IPS-18c (cell line): ENCODE data around the gene RHD.
"Not testable (repeated sequence)": the region's sequence is repeated elsewhere in the genome, so short reads cannot be mapped to it uniquely, and the experiment has no call there.

Source experiments
- H3K4me3 ChIP-seq: 2 replicates; pipeline ENCODE4 v1.7.0; 2013; ENCODE audit warnings: low read depth, mild to moderate bottlenecking, low read length, moderate library complexity; ENCODE audit not compliant: insufficient read depth
- H3K9me3 ChIP-seq: one replicate; pipeline ENCODE4 v1.6.1; 2013; ENCODE audit warnings: mild to moderate bottlenecking, low read length, moderate library complexity; ENCODE audit not compliant: control insufficient read depth, insufficient read depth

Gene RHD

DNA sequence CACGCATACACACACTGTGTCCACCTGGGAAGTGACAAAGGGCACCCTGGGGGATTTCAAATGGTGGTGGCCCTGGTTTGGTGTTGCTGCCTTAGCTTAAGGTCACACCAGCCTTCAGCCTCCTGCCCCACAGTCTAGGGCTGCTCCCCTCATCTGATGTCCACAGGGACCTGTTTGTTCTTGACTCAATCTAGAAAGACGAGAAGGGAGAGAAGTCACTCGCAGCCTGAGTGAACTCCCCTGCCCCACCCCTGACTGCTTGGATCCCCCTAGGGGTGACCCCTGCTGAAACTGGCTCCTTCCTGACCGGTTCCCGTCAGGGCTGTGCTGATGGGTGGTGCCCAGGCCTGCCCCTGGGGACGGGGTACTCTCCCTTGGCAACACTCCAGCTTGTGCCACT is 14.9 kb downstream of the RHD start:
- not testable (repeated sequence) for H3K4me3 ChIP-seq, H3K9me3 ChIP-seq

DNA sequence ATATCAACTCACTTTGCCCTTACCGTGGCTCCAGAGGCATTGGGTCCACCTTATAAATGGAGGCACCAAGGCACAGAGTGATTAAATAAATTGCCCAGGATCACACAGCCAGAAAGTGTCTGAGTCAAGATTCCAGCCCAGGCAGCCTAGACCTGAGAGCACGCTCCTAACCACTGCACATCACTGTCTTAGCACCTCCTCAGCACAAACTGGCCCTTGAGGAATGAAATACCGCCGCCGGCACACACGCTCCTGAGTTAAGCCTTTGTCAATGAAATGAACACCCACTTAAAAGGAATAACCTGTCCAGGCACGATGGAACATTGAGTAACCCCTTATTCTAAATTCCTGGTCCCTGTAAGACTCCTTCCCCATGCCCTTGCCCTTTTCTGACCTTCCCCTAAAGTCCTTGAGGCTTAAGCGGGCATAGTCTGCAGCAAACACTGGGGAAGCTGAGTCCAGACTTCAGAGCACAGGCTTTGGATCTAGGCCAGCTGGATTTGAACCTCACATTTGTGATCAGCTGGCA is 16.3 kb downstream of the RHD start:
- not testable (repeated sequence) for H3K9me3 ChIP-seq, H3K4me3 ChIP-seq

DNA sequence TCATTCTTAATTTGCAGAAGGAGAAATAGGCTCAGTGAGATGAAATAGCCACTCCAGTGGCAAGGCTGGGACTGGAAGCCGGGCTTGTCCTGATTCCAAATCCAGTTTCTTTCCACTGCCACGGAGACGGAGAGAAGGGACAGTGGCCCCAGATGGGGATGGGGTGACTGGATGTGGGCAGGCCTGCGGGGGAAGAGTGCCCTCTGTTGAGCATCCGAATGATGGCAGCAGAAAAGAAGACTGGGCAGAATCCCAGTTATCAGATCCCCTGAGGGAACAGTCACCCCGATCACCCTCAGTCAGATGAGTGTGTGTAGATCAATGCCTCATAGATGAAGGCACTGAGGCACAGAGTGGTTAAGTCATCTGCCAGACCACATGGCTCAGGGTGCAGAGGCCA is 17.7 kb downstream of the RHD start:
- H3K9me3 ChIP-seq, H3K4me3 ChIP-seq: not testable (repeated sequence)

- H3K4me3 ChIP-seq = not testable (repeated sequence)
Measured at GRCh38 chr1:25293426-25293825, 21.1 kb downstream of the RHD start.

DNA sequence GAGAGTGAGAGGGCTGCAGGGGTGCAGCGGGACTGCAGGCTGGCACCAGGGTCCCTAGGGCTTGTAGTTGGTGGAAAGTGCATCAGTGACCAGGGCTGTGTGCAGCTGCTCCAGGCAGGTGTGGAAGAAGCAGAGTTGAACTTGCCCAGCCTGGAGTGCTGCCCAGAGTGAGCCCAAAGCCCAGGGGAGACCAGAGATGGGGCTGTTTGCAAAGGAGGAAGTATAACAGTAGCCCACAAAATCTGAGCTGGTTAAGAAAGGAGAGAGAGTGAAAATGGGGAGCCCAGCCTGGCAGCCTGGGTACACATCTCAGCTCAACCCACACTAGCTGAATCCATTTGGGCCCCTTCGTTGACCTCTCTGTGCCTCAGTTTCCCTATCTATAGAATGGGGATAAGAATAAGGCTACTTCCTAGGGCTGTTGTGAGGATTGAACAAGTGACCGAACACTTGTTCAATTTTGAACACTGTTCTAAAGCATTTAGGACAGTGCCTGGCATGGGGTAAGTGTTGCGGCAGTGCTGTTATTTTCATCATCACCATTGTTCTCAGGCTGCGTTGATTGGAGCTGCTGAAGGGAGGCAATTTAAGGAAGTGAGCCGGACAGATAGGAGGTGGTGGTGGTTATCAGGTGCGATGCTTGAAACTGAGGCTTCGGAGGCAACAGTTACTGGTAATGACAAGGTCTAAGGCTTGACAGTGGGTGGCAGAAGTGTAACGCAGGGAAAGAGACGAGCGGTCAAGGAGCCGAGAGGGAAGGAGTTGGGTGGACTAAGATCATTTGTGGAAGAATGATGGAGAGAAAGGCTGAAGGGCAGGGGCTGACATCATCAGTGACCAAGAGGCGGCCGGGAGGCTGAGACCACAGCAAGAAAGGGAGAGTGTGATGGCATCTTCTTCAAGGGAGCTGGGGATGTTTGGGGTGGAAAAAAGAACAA is 22.8 kb downstream of the RHD start:
- H3K9me3 ChIP-seq, H3K4me3 ChIP-seq: not testable (repeated sequence)

More at GRCh38 chr1:25293426-25293825, 21.1 kb downstream of the RHD start:
- H3K9me3 ChIP-seq = not testable (repeated sequence)

GRCh38 chr1:25296501-25296900 is 24.2 kb downstream of the RHD start:
- not testable (repeated sequence) for H3K4me3 ChIP-seq, H3K9me3 ChIP-seq

GRCh38 chr1:25300729-25301128 is 28.4 kb downstream of the RHD start:
- not testable (repeated sequence) for H3K4me3 ChIP-seq, H3K9me3 ChIP-seq

GRCh38 chr1:25302330-25302729 is 30.0 kb downstream of the RHD start:
- H3K9me3 ChIP-seq, H3K4me3 ChIP-seq: not testable (repeated sequence)

GRCh38 chr1:25304936-25305335 is 32.6 kb downstream of the RHD start:
- H3K4me3 ChIP-seq, H3K9me3 ChIP-seq: not testable (repeated sequence)

- not testable (repeated sequence) for H3K9me3 ChIP-seq, H3K4me3 ChIP-seq
Measured at GRCh38 chr1:25308168-25308567, 35.9 kb downstream of the RHD start.

GRCh38 chr1:25309085-25309484 is 36.8 kb downstream of the RHD start:
- H3K9me3 ChIP-seq, H3K4me3 ChIP-seq: not testable (repeated sequence)

DNA sequence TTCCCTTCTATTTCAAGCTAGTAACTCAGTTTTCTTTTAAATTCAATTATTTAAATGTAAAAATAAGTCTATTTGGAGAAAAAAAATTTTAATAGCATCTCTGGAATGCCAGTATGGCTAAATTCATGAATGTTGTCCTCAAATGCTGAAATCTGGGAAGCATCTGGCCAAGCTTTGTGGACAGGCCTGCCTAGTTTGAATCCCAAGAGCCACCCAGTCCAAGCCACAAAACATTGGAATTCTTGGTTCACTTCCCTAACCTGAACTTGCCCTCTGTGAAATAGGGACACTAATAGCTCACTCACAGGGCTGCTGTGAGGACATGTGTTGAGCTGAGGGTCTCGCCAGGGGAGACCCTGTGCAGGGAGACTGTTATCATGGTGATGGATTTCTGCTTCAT is 37.2 kb downstream of the RHD start:
- not testable (repeated sequence) for H3K9me3 ChIP-seq, H3K4me3 ChIP-seq

GRCh38 chr1:25312806-25313470 is 40.6 kb downstream of the RHD start:
- not testable (repeated sequence) for H3K9me3 ChIP-seq, H3K4me3 ChIP-seq

DNA sequence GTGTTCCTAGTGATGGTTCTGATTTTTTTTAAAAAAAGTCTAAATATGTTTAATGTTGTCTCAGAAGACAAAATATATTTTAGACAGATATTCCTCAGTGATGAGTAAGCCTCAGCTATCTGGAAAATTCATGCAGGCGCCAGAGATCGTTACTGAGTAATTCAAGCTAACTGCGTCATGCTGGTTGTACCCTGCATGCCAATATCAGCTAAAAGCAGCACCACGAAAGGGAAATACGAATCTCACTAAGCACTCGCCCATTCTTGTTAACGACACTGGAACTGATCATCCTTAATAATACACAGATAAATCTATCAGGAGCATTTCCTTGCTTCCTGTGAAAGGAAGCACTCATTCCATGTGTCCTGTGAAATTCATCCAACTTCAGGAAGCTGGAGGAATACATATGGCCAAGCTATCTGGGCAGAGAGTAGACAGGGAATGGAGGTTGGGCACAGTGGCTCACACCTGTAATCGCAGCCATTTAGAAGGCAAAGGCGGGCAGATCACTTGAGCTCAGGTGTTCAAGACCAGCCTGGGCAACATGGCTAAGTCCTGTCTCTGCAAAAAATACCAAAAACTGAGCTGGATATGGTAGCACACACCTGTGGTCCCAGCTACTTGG is 48.1 kb downstream of the RHD start:
- not testable (repeated sequence) for H3K4me3 ChIP-seq, H3K9me3 ChIP-seq

DNA sequence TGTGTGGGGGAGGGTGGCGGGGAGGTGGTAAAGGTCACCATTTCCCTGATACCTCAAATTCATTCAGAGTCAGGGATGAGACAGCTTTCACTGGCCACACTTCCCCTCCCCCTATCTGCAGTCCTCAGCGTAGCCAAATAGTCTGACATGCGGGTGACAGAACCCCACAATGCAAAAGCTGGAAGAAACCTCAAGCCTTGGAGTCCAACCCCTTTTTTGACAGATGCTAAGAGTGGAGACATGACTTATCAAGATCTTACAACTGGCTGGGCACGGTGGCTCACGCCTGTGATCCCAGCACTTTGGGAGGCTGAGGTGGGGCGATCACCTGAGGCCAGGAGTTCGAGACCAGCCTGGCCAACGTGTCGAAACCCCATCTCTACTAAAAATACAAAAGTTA is 49.8 kb downstream of the RHD start:
- not testable (repeated sequence) for H3K4me3 ChIP-seq

GRCh38 chr1:25324407-25324806 is 52.1 kb downstream of the RHD start:
- not testable (repeated sequence) for H3K9me3 ChIP-seq, H3K4me3 ChIP-seq

More for the DNA sequence above, 49.8 kb downstream of the RHD start:
- not testable (repeated sequence) for H3K9me3 ChIP-seq

GRCh38 chr1:25327864-25328790 is 55.8 kb downstream of the RHD start:
- H3K9me3 ChIP-seq, H3K4me3 ChIP-seq: not testable (repeated sequence)
